Retinal pigment epithelial cell (primary cell): ENCODE results near the gene PSENEN.

ENCODE experiments used
- DNase-seq: peaks from one replicate; pipeline ENCODE4 v3.0.0-alpha.2; 2010; ENCODE audit warnings: low read depth
- H3K4me3 ChIP-seq: 2 replicates; pipeline ENCODE4 v1.5.1; 2011; ENCODE audit warnings: mild to moderate bottlenecking, low read length, control low read depth, moderate library complexity
- TF ChIP-seq, protein P1 (sequence below): conservative IDR thresholded peaks from 2 replicates; pipeline ENCODE4 v1.5.1; 2011; ENCODE audit warnings: low read depth, low read length, control low read depth, inconsistent platforms

PSENEN gene

DNA sequence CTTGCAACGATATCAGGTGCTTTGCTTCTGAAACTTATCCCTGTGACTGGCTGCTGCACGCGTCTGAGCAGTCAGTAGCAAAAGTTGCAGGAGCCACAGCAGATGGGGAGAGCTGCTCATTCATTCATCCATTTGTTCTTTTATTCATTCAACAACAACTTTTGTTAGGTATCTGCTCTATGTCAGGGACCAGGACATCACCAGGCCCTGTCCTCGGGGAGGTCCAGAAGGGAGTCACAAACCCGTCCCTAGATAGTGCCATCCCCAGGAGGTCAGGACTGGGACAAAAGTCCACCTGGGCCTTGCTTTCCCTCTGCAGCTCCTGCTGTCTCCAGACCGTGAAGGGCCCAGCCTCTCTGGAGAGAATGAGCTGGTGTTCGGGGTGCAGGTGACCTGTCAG is 32.5 kb downstream of the PSENEN start:
- TF ChIP-seq, protein P1, sequence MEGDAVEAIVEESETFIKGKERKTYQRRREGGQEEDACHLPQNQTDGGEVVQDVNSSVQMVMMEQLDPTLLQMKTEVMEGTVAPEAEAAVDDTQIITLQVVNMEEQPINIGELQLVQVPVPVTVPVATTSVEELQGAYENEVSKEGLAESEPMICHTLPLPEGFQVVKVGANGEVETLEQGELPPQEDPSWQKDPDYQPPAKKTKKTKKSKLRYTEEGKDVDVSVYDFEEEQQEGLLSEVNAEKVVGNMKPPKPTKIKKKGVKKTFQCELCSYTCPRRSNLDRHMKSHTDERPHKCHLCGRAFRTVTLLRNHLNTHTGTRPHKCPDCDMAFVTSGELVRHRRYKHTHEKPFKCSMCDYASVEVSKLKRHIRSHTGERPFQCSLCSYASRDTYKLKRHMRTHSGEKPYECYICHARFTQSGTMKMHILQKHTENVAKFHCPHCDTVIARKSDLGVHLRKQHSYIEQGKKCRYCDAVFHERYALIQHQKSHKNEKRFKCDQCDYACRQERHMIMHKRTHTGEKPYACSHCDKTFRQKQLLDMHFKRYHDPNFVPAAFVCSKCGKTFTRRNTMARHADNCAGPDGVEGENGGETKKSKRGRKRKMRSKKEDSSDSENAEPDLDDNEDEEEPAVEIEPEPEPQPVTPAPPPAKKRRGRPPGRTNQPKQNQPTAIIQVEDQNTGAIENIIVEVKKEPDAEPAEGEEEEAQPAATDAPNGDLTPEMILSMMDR, result no peak
- no peak overlapping the region for H3K4me3 ChIP-seq
- DNase-seq, result no peak

DNA sequence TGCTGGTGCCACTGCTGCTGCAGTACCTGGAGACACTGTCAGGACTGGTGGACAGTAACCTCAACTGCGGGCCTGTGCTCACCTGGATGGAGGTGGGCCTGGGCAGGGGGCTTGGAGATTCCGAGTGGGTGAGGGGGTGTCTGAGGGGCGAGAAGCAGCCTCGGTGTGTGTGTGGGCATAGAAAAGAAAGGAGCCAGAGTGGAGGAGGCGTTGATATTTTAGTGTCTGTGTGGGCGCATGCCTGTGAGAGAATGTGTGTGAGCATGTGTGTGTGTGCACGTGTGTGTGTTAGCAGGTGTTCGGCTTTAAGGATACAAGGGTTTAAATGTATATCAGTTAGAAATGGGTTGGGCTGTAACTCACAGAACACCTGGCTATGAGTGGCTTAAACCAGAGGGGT is 33.6 kb downstream of the PSENEN start:
- TF ChIP-seq, protein P1, result no peak
- no peak for DNase-seq
- no peak overlapping the region for H3K4me3 ChIP-seq

DNA sequence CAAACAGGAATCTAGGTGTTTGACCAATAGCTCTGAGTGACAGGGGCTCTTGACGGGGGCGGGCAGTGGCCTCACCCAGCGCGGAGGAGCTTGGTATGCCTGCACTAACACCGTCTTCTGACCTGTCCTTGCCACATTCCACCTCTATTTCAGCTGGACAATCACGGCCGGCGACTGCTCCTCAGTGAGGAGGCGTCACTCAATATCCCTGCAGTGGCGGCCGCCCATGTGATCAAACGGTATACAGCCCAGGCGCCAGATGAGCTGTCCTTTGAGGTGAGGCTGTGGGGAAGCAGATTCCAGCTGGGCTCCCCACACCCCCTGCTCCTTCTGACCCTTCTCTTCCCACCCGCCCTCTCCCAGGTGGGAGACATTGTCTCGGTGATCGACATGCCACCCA is 34.6 kb downstream of the PSENEN start:
- TF ChIP-seq, protein P1, result no peak
- no peak overlapping the region for H3K4me3 ChIP-seq
- DNase-seq, result no peak

DNA sequence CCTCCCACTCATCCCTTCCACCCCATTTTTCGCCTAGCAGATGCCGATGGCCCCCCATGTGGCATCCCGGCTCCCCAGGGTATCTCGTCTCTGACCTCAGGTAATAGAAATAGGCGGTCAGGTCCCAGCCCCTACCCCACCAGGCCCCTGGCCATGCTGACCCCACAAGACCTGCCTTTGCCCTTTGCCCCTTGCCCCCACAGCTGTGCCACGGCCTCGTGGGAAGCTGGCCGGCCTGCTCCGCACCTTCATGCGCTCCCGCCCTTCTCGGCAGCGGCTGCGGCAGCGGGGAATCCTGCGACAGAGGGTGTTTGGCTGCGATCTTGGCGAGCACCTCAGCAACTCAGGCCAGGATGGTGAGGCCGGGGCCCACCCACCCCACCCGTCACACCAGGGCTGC is 35.3 kb downstream of the PSENEN start:
- TF ChIP-seq, protein P1, result no peak
- DNase-seq, result no peak

DNA sequence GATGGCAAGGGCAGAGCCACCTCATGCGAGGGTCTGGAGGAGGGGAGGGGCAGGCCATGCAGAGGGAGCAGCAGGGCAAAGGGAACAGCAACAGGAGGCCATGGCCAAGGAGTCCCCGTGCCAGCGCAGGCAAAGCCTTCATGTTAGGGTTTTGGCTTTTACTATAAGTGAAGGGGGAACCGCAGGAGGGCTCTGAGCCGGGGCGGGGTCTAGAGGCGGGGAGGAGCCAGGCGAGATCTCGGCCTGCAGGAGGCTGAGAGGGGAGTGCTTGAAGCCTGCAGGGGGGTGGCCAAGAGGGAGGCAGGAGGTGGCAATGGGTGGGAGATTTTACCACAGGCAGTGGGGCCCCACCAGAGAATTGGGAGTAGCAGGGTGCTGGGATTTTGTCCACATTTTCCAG is 36.2 kb downstream of the PSENEN start:
- H3K4me3 ChIP-seq, result no peak overlapping the region
- DNase-seq, result no peak
- TF ChIP-seq, protein P1, result no peak

More for the DNA sequence above, 35.3 kb downstream of the PSENEN start:
- no peak overlapping the region for H3K4me3 ChIP-seq

DNA sequence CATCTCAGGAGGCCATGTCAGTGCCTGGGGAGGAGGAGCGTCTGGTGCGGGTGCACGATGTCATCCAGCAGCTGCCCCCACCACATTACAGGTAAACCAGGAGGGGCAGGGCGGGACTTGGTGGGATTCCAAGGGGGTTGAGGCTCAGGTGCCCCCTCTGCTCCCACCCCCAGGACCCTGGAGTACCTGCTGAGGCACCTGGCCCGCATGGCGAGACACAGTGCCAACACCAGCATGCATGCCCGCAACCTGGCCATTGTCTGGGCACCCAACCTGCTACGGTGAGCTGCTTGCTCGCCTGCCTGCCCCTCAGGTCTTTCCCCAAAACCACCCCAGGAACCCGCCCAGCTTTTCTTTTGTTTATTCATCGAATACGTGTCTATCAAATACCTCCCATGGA is 37.1 kb downstream of the PSENEN start:
- DNase-seq, result no peak
- TF ChIP-seq, protein P1, result no peak
- H3K4me3 ChIP-seq, result no peak overlapping the region

DNA sequence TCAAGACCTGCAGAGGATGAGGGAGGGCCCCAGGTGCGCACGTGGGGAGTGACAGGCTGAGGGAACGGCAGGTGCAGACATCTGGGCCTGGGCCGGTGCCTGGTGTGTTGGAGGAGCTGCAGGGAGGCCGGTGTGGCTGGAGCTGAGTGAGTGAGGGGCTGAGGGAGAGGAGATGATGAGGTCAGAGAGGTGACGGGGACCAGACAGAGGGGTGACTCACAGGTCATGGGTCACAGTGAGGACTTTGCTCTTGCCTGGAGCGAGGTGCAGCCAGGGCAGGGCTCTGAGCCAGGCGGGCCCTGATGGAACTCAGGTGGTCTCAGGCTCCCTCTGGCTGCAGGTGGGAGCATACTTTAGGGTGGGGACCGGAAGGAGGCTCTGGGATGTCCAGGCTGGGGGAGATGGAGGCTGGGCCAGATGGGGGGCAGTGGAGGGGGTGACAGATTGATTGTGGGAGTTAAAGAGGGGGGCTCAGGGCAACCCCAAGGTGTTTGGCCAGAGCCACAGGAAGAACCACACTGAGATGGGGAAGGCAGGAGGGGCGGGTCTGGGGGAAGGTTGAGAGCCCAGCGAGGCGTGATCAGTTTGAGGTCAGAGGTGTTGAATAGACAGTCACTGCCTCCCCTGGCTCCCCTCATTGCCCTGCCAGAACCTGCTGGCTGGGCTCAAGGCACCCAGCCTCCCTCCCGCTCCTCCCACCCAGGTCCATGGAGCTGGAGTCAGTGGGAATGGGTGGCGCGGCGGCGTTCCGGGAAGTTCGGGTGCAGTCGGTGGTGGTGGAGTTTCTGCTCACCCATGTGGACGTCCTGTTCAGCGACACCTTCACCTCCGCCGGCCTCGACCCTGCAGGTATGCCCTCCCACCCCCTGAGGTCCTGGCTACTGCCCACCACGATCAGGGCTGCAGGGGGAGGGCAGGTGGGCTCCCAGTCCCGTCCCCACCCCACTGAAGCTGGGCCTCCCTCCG is 38.3 kb downstream of the PSENEN start:
- TF ChIP-seq, protein P1, result no peak
- H3K4me3 ChIP-seq, result no peak overlapping the region
- DNase-seq, result no peak
